GM12891 (cell line): Measurements from ENCODE around the gene HES1.

ENCODE experiments used
- PAX5 ChIP-seq: IDR thresholded peaks from 2 replicates; pipeline ENCODE4 v1.6.1; 2011; ENCODE audit warnings: low read length, moderate library complexity, mild to moderate bottlenecking; ENCODE audit not compliant: insufficient read depth, severe bottlenecking
- POLR2A ChIP-seq: IDR thresholded peaks from 2 replicates; pipeline ENCODE4 v1.6.1; 2011; ENCODE audit warnings: low read depth, low read length, control low read depth
- POLR2AphosphoS5 ChIP-seq: IDR thresholded peaks from 2 replicates; pipeline ENCODE4 v1.6.1; 2011; ENCODE audit warnings: low read depth, low read length, control low read depth
- POU2F2 ChIP-seq: IDR thresholded peaks from 2 replicates; pipeline ENCODE4 v1.6.1; 2011; ENCODE audit warnings: low read depth, mild to moderate bottlenecking, control low read depth, low read length, moderate library complexity
- TAF1 ChIP-seq: IDR thresholded peaks from 2 replicates; pipeline ENCODE4 v1.6.1; 2011; ENCODE audit warnings: low read depth, low read length, control low read depth

- TF ChIP-seq POLR2AphosphoS5 = no peak; the same call in 1 of the 2 replicates
- no peak for TF ChIP-seq POU2F2
- TF ChIP-seq PAX5 = peak; percentile 63
- no peak for TF ChIP-seq POLR2A
- TF ChIP-seq TAF1 = no peak
These were observed 1.0 kb upstream of the HES1 start for GRCh38 chr3:194134757-194135515.
